GM19328 (cell line): ENCODE measurements around the gene MRC2.
"Not testable (repeated sequence)": the region's sequence is repeated elsewhere in the genome, so short reads cannot be mapped to it uniquely, and the experiment has no call there.

Source experiments
- ATAC-seq: cut with Tn5 transposase; IDR thresholded peaks from one replicate; pipeline ENCODE4 v1.9.1; 2021; ENCODE audit warnings: mild to moderate bottlenecking, moderate library complexity; ENCODE audit not compliant: unreplicated experiment

Gene MRC2

DNA sequence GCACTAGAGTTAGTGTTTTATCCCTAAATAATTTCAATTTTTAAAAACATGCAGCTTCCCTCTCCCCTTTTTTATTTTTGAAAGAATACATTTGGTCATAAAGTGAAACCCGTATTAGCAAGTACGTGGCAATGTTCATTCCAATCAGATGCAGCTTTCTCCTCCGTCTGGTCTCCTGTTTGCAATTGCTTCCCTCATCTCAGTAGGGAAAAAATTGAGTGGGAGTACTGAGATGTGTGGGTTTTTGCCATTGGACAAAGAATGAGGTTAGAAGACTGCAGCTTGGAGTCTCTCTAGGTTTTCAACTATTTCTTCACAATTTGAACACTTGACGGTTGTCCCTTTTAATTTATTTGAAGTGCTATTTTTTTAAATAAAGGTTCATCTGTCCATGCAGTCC lies 14.4 kb upstream of the MRC2 start:
- ATAC-seq: not testable (repeated sequence)

DNA sequence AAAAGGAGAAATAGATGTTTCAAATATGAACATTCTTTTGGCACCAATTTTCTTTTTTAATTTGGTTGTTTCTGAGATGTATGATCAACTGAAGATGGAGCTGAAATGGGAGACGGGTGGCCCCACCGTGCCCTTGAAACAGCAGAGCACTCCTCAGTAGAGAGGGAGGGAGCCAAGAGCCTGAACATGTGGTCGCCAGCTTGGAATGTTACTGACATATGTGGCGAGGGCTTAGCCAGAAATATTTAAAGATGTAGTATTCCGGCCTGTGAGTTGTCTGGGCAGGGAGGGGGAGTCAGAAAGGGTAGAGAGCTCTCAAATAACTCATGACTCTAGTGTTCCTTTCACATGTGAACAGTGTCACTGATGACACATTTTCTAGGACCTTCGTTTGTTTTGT lies 13.3 kb upstream of the MRC2 start:
- no peak for ATAC-seq

DNA sequence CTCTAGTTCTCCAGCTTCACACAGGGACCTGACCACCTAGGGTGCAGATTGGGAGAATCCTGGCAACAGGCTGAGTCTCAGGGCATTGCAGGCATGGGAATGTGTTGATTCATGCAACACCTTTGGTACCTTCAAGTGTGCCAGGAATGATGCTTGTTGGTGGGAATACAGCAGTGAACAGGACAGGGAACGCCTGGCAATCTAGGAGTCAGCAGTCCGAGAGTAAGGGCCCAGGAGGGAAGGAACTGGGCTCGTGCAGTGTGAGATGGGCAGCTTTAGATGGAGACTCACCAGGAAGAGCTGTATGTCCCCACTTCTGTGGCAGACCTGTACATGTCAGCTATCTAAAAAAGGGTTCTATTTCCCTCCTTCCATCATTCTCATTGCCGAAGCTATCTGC lies 12.0 kb upstream of the MRC2 start:
- ATAC-seq: no peak

DNA sequence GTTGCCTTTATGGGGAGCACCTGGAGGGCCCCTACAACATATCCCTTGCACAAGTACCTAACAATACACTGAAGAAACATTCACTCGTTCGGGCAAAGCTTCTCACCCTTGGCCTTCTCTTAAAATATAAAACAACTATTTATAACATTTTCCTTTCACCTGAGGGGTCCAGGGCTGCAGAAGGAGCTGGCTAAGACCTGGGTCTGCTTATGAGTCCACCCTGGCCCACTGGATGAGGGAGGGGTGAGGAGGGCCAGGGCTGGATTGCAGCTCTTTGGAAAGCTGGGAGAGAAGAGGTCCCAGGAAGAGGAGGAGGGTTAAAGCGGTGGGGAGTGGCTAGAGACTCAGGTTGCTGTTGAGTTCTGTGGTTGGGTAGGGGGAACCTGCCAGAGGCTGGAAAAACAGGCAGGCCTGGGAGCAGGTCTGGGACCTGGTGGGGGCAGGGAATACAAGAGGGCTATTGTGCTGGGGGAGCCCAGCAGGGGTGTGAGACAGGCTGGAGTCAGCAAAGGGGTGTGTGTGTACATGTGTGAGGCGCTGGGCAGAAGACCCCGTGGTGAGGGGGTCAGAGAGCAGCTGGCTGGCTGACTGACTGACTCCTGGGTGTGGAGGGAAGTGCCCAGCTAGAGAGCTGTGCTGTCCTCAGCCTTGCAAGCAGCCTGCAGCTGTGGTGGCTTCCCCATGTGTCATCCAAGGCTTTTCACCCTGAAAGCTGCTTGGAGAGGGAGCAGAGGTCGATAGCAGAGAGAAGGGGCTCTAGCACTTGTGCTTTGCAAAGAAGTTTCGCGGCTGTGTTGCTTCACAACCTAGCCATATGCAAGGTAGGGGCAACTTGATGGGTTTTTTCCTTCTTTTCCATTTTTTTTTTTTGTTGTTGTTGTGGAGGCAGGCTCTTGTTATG lies 10.2 kb upstream of the MRC2 start:
- no peak for ATAC-seq

DNA sequence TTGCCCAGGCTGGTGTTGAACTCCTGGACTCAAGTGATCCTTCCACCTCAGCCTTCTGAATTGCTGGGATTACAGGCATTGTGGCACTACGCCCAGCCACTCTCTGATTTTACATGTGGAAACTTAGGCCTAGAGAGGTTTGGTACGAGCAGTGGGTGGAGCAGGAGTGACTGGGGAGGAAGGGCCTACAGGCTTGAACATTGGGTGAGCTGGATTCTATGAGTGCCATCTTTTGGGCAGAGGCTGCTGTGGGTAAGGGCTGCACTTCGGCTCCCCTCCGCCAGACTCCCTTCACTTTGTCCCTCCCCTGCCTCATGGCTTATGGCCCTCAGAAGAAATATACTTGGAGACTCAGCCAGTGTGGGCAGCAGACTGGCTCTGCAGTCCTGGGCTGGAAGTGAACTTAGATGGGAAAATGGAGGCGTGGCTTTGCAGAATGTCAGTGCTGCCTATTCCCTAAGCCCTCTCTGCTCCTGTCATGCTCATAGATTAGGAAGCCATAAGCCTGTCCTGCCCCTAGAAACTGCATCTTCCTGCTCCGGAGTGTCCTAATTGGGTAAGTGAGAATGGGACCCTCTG lies 9.5 kb upstream of the MRC2 start:
- ATAC-seq: no peak

DNA sequence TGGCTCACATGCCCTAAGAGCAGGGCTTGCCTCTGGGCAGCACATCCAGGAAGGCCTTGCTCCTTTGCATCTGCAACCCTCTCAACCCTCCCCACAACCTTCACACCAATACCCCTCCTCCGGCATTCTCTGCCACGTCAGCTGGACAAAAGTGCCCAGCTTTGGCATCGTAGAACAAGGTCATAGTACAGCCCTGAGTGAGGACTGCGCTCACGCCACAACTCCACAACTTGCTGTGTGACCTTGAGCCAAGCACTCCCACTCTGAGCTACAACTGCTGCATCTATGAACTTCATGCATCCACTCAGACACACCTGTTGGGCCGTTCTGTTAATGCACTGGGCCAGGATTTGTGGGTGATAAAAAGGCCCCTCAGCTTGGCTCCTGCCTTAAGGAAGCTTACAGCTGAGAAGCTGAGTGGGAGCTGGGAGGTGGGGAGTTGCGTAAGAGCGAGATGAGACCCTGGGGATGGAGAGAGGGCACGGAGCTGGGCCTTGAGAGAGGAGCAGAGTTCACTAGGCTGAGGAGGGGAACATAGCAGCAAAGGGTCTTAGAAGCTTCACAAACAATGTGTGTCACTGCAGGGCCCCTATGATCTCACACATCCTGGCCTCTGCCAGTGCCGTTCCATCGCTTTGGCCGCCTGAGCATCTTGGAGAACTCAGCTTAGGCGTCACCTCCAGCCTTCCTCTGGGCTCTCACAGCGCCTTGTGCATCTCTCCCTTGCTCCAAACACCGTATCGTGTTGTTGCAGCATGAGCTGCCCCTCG lies 8.6 kb upstream of the MRC2 start:
- no peak for ATAC-seq

DNA sequence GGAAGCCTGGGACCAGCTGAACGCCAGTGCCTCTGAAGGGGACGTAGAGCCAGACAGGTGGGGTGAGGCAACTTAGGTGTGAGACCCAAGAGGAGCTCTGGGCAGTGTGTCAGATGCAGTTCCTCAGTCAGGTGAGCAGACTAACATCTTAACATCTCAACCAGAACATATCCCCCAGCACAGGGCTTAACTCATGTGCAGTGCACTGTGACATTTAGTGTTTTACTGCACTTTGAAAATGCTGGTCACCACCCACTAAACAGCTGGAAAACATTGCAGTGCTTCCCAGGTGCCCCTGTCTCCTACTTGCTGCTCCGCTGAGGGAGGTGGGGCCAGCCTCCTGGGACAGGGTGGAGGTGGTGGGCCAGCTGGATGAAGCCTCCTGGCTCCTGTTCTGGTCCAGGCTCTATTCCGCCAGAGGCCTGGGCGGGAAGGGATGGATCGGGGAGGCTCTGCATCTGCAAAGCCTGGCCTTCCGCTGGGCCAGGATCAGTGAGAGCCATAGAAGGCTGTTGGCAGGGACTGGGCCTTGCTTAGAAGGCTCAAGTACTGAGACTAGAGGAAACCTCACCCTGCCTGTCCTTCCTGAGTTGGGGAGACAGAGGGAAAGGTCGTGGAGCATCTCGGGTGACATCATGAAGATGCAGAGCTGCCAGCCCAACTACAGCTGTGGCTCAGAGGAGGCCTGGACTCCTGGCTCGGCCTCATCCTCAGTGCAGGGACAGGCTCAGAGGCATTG lies 7.9 kb upstream of the MRC2 start:
- no peak for ATAC-seq

DNA sequence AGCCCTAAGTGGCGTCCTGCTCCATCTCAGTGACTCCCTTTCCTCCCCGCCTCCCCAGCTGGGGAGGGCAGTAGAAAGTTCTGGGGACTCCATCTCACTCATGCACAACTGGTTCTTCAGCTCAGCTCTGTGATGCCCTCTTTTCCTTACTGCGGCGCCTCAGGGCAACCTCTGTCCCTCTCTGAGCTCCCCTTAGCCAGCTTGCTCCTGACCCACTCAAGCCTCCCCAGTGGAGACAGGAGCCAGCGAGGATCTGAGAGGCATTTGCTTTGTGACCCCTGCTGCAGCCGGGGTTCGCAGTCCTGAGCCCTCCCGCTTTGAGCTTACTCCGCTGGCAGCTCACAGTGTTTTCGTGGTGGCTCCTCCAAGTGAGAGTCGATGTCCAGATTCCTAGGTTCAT lies 6.2 kb upstream of the MRC2 start:
- ATAC-seq: no peak

DNA sequence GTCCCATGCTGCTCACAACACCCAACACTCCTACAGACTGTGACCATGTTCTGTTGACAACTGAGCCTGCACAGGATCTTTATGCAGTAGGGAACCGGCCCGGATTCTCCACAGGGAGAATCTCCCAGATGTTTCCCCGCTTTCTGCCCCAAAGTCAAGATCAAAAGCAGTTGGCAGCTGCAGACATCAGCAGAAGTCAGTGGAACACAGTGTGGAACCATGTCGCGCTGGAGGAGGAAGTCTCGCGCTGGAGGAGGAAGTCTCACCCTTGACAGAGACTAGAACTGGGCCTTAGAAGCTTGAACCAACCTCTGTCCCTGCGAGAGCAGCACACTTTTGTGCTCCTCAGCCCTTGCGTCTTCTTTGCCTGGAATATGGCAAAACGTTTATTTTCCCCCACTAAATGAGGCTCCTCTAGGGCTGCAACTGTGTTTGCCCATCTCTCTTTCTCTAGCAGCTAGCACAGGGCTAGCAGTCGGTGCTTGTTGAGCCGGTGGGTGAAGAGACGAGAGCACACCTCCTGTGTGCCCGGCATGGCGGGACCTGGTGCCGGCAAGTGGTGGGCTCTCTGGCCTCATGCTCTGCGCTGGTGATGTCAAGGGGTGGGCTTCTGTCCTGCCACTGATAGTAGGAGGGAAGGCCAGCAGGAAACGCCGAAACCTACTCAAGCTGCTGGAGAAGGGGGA lies 2.1 kb upstream of the MRC2 start:
- ATAC-seq: no peak

DNA sequence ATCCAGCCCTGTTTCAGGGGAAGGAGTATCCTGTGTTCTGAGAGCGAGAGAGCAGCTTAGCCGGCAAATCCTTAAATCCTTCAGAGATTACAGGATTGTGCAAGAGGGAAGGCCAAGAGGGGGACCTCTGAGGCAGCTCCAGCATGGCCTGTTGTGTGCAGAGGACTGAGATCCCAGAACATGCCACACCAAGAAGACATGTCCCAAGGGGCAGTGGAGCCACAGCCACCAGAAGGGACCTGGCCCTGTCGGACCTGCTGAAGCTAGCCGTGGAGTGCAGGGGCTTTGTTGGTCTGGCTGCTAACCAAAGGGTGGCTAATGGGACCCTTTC lies 1.6 kb upstream of the MRC2 start:
- ATAC-seq: no peak

DNA sequence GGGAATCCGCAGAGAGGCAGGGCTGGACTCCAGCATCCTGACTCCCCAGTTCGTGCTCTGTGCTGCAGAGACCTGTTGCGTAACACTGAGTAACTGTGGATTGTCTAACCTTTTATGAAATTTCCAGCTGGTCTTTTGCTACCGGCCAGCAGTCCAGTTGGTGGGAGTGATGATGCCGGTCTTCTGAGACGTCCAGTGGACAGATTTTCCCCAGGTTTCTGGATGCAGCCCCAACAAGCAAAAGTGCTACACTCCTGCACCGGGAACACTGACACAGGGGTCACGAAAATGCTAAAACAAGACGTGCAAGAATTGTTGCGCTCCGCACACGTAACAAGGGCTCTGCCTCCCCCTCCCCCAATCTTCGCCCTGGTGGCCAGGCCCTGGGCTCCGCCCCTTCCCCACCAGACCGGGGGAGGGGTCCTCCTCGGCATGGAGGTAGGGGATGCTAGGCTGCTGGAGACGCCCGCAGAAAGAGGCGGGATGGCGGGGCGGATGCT lies 701 bp upstream of the MRC2 start:
- ATAC-seq: no peak

DNA sequence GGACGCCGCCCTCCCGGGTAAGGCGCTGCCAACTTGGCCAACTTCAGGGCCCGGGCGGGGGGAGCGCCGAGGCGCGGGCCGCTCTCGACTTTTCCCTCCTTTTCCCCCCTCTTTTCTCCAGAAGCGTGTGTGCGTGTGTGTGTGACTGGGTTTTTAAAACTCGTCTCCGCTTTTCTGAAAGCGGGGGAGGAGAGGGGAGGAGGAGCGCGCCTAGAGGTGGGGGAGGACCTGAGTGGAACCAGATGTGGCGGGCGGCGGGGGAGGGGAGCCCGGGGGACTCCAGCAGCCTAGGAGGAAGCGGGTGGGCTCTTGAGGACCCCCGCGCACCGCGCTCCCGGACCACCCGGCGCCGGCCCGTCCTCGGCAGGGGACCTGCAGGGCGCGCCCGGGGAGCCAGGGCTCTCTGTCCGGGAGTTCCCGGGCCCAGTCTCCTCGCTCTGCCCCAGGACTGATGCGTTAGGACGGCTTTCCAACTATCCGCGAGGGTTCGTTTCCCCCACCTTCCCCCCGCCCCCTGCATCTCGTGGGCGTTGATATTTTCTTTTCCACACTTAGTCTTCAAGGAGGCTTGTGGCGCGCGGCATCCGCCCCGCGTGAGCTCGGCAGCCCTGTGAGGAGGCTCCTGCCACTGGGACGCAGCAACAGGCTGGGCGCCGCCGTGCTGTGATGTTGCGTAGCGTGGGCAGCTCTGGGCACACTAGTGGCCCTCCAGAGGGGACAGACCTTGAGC lies 599 bp downstream of the MRC2 start:
- no peak for ATAC-seq

DNA sequence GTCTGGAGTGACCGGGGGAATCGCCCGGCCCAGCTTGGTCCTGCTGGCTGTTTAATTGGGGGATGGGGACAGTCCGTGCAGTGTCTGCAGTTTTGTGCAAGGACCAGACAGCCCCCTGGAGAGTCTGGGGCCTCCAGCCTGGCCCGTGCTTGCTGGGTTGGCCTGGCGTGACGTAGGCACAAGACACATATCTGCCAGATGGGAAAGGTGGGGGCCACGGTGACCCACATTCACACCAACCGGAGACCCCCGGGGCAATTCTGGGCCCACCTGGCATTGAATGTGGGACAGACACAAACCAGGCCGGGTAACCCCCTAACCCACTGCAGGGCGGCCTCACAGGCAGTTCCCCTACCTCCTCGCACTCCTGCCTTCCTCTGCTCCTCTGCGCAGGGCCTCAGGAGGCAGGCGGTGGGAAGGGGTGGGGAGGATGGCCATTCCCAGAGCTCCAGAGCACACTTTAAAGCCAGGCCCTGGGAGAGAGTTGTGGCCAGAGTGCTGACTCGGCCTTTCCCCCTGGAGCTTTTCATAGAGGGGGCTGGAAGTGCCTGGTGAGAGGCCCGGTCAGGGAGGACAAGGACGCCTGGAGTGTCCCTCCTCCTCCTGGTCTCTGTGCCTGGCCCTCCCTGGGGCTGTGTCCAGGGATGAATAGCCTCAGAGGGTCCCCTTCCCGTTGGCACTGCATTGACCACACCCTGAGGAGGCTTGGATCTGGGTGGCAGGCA lies 1.5 kb downstream of the MRC2 start:
- no peak for ATAC-seq

DNA sequence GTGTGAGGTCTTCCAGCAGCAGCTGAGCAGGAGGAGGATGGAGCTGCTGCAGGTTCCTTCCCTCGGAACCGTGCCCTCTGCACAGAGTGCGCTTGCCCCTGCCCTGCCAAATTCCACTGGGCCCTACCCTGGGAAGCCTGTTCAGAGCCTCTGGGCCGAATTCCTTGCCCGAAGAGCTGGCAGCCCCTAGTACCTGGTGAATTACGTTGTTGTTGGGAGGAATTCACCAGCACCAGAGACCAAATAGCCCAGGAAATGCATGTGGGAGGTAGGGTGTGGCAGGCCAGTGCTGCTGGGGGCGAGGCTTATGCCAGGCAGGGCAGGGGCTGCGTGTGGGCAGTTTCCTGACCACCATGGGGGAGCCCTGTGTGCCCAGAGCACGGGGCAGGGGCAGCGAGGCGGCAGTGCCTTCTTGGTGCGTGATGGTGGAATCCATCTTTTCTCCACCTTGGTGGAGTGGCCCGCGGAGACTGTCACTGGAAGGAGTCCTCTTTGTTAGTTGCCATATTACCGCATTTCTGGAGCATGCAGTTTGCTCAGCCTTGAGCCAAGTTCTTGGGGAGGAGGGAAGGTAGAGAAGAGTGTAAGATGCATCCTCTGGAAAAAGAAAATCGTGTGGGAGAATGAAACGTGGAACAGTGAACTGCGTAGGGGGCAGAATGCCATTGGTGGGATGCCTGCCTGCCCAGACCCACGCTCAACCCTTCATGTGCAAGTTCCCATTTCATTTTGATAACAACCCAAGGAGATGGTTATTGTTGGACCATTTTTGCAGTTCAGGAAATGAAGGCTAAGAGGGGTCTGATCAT lies 2.3 kb downstream of the MRC2 start:
- no peak for ATAC-seq

DNA sequence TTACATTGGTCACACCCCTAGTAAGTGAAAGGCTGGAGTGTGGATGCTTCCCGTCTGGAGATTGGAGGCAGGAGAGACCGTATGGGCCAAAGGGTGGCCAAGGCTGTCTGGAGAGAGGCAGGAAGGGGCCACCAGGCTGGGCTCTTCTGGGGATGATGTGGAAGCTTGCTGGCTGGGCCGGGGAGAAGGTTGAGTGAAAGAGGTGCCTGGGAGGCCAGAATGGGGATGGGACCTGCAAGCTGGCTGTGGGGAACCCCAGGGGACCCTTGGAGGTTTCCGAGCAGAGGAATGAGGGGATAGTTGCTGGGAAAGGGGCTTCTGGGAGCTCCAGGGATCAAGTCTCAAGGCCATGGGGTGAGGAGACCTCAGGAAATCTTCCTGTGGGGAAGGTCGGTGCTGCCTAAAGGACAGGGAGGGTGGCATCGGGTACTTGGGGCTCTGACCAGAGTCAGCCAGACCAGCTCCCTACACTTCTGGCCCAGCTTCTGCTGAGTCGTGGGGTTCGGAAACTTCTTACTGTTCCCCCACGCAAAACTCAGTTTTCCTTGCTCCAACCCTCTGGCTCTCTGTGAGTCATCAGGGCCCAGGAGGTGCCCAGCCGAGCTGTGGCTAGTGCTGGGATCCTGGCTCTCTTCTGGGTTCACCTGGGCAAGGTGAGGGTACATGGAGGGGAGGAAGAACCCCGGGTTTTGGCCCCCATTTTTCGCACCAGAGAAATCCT lies 3.1 kb downstream of the MRC2 start:
- ATAC-seq: no peak

DNA sequence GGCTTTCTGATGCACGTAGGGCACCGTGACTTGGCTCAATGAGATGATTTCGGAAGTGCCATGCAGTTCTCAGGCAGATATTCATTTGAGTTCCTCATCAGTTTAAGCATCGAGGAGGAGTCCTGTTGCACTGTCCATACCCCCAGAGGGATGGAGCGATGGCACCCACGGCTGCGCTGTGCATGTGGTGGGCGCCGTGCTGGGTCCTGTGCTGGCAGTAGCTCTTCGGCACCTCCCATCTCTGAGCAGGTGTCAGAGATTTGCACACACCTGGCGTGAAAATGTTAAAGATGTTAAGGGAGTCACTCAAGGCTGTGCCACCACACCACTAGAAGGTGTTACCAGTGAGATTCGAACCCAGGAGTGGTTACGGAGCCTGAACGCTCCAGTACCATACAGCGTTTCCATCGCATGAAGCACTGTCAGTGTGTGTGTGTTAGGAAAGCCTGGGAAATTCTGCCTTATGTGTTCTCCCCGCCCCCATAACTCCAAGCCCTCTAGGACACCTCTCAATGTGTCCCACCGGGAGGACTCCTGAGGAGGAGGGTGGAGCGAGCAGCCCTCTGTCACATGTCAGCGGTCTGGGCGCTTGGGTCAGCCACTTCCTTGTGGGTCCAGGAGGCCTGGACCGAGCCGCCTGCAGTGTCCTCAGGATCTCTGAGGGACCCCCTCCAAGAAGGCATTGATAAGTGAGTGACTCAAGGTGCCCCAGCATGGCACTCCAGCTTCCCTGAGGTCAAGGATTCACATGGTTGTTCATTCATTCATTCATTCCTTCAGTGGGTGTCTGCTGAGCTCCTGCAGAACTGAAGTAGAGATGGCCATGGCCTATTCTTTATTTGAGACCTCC lies 3.8 kb downstream of the MRC2 start:
- no peak for ATAC-seq
